SU-DHL-6 (cell line): ENCODE results near the gene GRAMD1A.
"Not testable (repeated sequence)": the region's sequence is repeated elsewhere in the genome, so short reads cannot be mapped to it uniquely, and the experiment has no call there.

Source experiments
- H2AFZ ChIP-seq: fragments of 200-600 bp; sonication (generic); 2 replicates; pipeline ENCODE4 v1.6.1; 2014; ENCODE audit warnings: low read depth, mild to moderate bottlenecking, moderate library complexity, mixed read lengths, antibody characterized with exemption, low read length; ENCODE audit not compliant: severe bottlenecking
- H3F3A ChIP-seq: fragments of 200-600 bp; shearing (Covaris generic); 2 replicates; pipeline ENCODE4 v1.6.0; 2016; ENCODE audit warnings: antibody characterized with exemption, mild to moderate bottlenecking; ENCODE audit not compliant: insufficient read depth
- H3K27ac ChIP-seq: fragments of 200-600 bp; sonication (generic); 2 replicates; pipeline ENCODE4 v1.5.1; 2016; ENCODE audit warnings: low read depth, mild to moderate bottlenecking, low read length, moderate library complexity, mixed read lengths
- H3K27me3 ChIP-seq: fragments of 200-600 bp; sonication (generic), shearing (Covaris generic); 2 replicates; pipeline ENCODE4 v1.6.0; 2014; ENCODE audit warnings: mild to moderate bottlenecking, low read length
- H3K36me3 ChIP-seq: fragments of 200-600 bp; sonication (generic); 2 replicates; pipeline ENCODE4 v1.6.1; 2014; ENCODE audit warnings: mild to moderate bottlenecking, low read length, mixed read lengths
- H3K4me2 ChIP-seq: fragments of 300-600, 200-600 bp; shearing (Covaris generic), sonication (generic); 2 replicates; pipeline ENCODE4 v1.6.0; 2014; ENCODE audit warnings: low read length, low read depth, mild to moderate bottlenecking; ENCODE audit not compliant: poor library complexity, severe bottlenecking
- H3K4me3 ChIP-seq: fragments of 200-600 bp; sonication (generic); 2 replicates; pipeline ENCODE4 v1.5.1; 2014; ENCODE audit warnings: antibody characterized with exemption, low read length, mild to moderate bottlenecking, mixed read lengths; ENCODE audit not compliant: insufficient read depth, poor library complexity, severe bottlenecking
- H3K79me2 ChIP-seq: fragments of 200-600 bp; sonication (generic); 2 replicates; pipeline ENCODE4 v1.6.1; 2014; ENCODE audit warnings: mild to moderate bottlenecking, low read length, moderate library complexity; ENCODE audit not compliant: insufficient read depth
- H3K9ac ChIP-seq: fragments of 200-600 bp; sonication (generic); 2 replicates; pipeline ENCODE4 v1.7.0; 2014; ENCODE audit warnings: mild to moderate bottlenecking, low read length
- H3K9me2 ChIP-seq: fragments of 200-600 bp; sonication (generic); replicated peaks from 2 replicates; pipeline ENCODE4 v1.6.1; 2014; ENCODE audit warnings: low read length; ENCODE audit not compliant: insufficient read depth
- H3K9me3 ChIP-seq: fragments of 200-600 bp; sonication (generic); 2 replicates; pipeline ENCODE4 v1.6.1; 2014; ENCODE audit warnings: low read length, mixed read lengths; ENCODE audit not compliant: insufficient read depth
- H4K20me1 ChIP-seq: fragments of 200-600 bp; sonication (generic); 2 replicates; pipeline ENCODE4 v1.6.1; 2014; ENCODE audit warnings: low read depth, mild to moderate bottlenecking, antibody characterized with exemption, low read length, moderate library complexity, mixed read lengths
- EZH2phosphoT487 ChIP-seq: fragments of 200-600 bp; sonication (generic), shearing (Covaris generic); conservative IDR thresholded peaks from 2 replicates; pipeline ENCODE4 v1.6.1; 2018; ENCODE audit warnings: mild to moderate bottlenecking, antibody characterized with exemption, low read length, moderate library complexity, mixed read lengths
- TF ChIP-seq, protein P1 (sequence below): fragments of 200-600 bp; sonication (generic); IDR thresholded peaks from one replicate; pipeline ENCODE4 v1.5.1; 2017; ENCODE audit warnings: antibody characterized with exemption, mild to moderate bottlenecking, low read length, moderate library complexity; ENCODE audit not compliant: insufficient read depth, poor library complexity, severe bottlenecking

The GRAMD1A gene

GRCh38 chr19:35013041-35013819, 13.1 kb downstream of the GRAMD1A start:
- Histone ChIP-seq H2AFZ (no peak overlapping the region), H4K20me1 (no peaks in the 10 kb centered on the region), H3K27me3 (no peaks in the 10 kb centered on the region), H3K79me2 (no peaks in the 10 kb centered on the region), H3K4me3 (no peak overlapping the region), H3K9me2 (no peaks in the 10 kb centered on the region), H3K4me2 (no peak overlapping the region), H3F3A (no peaks in the 10 kb centered on the region), H3K27ac (no peak overlapping the region), H3K9me3 (no peaks in the 10 kb centered on the region), H3K36me3 (no peaks in the 10 kb centered on the region), H3K9ac (no peak overlapping the region)
- TF ChIP-seq, protein P1, sequence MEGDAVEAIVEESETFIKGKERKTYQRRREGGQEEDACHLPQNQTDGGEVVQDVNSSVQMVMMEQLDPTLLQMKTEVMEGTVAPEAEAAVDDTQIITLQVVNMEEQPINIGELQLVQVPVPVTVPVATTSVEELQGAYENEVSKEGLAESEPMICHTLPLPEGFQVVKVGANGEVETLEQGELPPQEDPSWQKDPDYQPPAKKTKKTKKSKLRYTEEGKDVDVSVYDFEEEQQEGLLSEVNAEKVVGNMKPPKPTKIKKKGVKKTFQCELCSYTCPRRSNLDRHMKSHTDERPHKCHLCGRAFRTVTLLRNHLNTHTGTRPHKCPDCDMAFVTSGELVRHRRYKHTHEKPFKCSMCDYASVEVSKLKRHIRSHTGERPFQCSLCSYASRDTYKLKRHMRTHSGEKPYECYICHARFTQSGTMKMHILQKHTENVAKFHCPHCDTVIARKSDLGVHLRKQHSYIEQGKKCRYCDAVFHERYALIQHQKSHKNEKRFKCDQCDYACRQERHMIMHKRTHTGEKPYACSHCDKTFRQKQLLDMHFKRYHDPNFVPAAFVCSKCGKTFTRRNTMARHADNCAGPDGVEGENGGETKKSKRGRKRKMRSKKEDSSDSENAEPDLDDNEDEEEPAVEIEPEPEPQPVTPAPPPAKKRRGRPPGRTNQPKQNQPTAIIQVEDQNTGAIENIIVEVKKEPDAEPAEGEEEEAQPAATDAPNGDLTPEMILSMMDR = peak; percentile 86
- TF ChIP-seq EZH2phosphoT487 = no peak

- no peaks in the 10 kb centered on the region for H3K36me3 ChIP-seq
- no peak overlapping the region for H3K4me3 ChIP-seq
- H3K9ac ChIP-seq = no peak overlapping the region
- no peaks in the 10 kb centered on the region for H4K20me1 ChIP-seq
- no peak overlapping the region for H2AFZ ChIP-seq
- H3F3A ChIP-seq = no peaks in the 10 kb centered on the region
- H3K79me2 ChIP-seq = no peaks in the 10 kb centered on the region
- TF ChIP-seq, protein P1 = no peak
- no peak for TF ChIP-seq EZH2phosphoT487
- H3K27ac ChIP-seq = no peak overlapping the region
- H3K27me3 ChIP-seq = no peaks in the 10 kb centered on the region
- no peak overlapping the region for H3K4me2 ChIP-seq
- no peaks in the 10 kb centered on the region for H3K9me3 ChIP-seq
- no peaks in the 10 kb centered on the region for H3K9me2 ChIP-seq
Measured at GRCh38 chr19:35013820-35014754, 14.0 kb downstream of the GRAMD1A start.

GRCh38 chr19:35014774-35015173, 14.7 kb downstream of the GRAMD1A start:
- not testable (repeated sequence) for H3K36me3 ChIP-seq, H4K20me1 ChIP-seq, H3K4me2 ChIP-seq

More at GRCh38 chr19:35014774-35015173, 14.7 kb downstream of the GRAMD1A start:
- not testable (repeated sequence) for H3K27ac ChIP-seq, H3K9me2 ChIP-seq, H3K9ac ChIP-seq, H3K4me3 ChIP-seq, H3K79me2 ChIP-seq, H3K27me3 ChIP-seq, H2AFZ ChIP-seq, H3F3A ChIP-seq, H3K9me3 ChIP-seq
